Measurements from ENCODE around the gene SUSD6.

SUSD6 gene, protein sequence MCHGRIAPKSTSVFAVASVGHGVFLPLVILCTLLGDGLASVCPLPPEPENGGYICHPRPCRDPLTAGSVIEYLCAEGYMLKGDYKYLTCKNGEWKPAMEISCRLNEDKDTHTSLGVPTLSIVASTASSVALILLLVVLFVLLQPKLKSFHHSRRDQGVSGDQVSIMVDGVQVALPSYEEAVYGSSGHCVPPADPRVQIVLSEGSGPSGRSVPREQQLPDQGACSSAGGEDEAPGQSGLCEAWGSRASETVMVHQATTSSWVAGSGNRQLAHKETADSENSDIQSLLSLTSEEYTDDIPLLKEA

DNA sequence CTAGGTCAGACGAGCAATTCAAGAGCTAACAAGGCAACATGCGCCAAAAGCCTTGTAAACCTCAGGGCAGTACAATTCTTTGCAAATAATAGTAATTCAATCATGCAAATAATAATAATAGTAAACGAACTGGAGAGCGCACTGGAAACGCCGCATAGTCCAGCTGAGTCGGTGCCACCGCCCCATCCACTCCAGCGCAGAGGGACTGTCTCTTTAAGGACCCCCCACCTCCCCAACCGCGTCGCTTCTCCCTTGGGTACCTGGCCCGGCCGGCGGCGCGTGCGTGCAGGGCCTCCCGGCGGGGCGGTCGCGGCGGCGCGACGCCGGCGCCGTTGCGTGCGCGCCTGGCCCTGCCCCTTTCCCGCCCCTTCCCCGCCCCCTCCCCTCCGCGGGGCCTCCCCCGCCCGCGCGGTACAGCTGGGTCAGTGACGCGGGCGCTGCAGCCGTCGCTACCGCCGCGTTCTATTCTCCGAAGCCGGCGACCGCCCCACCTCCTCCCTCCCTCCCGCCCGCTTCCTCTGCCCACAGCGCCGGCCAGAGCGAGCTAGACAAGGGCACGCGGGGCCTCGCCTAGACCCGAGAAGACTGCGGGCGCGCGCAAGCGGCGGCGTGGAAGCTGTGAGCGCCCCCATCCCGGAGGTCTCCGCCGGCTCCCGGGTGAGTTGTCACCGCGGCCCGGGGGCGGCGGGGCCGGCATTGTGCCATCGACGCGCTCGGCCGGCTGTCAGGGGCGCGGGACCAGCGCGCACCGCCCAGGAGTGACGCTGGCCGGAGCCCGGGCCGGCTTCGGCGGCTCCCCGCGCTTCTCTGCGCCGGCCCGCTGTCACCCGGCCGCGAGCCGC, at the start of gene SUSD6:
TSS of gene SUSD6 (plus strand) at position 425 of the 842 bp plus-strand sequence. CDS start 46,997 bp downstream, outside the sequence.
- DNase-seq (ENCODE audit: low spot score): peak; percentile 87

DNA sequence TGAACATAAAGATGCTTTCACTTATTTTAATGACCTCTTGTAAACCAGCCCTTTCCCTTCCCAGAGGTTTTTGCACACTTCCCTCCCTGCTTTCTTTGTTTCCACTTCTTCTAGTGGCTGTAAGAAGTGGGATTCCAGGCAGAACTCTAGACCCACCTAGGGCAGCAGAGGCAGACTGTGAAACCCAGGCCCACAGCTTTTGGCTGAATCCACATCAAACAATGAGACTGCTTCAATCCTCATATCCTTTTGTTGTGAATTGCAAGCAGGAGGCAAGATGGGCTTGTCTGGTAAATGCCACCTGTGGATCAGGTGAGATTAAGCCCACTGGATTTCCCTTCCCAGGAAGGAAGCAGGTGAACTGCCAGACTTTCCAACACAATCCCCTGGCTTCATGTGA, 49.5 kb upstream of the SUSD6 start:
- DNase-seq (ENCODE audit: low spot score): no peak

DNA sequence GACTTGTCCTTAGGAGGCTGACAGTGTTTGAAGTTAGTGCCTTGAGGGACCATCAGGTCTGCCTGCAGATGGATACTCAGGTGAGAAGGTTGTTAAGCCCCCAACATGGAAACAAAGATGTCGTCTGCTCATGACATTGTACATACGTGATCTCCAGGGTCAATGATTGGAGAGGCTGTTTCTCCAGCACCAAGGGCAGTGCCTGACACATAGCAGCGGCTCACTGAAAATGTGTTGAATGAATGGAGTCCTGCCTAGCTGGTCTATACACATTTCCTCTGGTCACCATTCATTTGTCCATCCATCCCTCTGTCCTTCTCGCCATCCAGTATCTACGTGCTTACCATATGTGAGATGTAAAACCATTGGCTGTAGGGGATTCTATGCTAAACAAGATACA, 43.8 kb upstream of the SUSD6 start:
- no peak for DNase-seq (ENCODE audit: low spot score)

DNA sequence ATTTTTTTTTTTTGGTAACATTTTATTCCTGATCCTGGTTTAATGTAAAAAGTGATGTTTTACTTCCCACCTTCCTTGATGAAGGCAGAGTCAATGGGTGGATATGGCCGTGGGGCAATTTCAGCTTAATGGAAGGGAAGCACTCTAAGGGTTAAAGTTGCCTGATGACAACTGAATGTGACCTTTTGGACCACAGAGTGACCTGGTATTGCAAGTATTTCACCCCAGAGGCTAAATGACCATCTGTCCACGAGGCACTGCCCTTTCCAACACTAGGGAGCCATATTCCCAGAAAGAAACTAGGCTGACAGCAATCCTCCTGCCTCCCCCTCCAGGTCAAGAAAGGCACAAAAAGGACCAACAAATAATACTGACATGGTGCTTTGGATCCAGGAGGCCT, 41.5 kb upstream of the SUSD6 start:
- DNase-seq (ENCODE audit: low spot score): no peak

DNA sequence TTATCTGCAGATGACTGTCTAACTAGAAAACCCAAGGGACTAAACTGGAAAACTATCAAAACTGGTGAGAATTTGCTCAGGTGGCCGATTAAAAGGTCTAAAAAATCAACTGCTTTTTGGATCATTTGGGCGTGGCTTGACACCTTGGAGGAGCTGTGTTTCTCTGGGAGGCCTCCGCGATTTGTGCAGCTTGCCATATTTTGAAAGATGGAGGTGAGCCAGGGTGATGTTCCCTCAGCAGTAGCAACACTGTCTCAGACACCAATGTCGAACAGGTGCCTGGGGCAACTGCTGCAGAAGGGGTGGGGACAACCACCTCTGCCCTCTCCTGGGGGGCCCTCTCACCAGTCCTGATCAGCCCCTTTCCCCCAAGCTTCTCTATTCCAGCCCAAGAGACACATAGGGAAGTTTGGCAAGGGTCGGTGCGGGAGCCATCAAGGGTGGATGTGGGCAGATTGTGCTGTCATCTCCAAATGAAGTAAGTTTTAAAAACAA, 40.5 kb upstream of the SUSD6 start:
- DNase-seq (ENCODE audit: low spot score): no peak

DNA sequence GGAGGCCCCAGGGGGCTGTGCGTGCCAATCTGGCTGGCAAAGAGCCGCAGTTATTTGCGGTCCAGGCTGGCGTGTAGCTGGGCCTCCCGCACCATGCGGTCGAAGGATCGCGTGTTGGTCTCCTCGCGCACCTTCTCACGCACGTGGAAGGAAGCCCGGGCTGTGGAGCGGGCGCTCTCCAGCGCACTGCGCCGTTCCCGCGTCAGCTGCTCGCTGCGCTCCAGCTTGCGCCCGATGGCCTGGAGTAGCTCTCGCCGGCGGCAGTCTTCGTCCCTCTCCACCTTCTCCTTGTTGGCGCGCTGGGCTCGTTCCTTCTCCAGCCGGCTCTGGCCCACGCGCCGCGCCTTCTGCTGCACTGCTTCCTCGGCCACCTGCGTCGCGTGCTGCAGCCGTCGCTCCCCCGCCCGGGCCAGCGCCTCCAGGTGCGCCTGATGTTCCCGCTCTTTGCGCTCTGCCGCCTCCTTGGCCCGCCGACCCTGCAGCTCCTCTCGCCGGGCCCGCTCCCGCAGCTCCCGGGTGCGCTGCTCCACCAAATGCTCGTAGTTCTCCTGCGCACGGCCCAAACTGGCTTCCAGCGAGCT, 39.9 kb upstream of the SUSD6 start:
- DNase-seq (ENCODE audit: low spot score): no peak

DNA sequence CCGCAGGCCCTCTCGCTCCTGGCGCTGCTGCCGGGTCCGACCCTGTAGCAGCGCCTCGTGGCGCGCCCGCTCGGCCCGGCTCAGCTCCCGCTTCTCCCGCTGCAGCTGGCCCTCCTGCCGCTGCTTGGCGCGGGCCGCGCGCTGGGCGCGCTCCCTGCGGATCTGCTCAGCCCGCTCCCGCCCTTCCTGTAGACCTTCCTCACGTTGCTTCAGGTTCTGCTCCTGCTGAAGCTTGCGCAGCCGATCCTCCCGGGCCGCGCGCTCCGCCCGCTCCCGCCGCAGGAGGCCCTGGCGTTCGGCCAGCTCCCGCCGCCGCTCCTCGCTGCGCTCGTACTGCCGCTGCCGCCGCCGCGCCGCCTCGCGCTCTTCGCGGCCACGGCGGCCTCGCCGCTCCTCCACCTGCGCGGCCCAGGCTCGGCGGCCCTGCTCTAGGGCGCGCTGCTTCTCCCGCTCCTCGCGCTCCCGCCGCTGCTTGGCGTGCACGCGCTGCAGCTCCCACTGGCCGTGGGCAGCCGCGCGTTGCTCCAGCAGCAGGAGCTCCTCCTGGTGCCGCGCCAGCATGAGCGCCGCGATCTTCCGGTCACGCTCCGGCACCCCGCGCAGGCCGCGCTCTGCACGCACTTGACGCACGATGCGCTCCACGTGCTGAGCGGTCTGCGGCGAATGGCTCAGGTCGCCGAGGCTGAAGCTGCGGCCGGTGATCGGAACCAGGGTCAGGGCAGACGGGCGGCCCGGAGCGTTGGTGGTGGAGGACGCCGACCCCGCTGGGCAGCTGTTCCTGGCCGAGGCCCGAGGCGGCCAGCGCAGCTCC, 39.2 kb upstream of the SUSD6 start:
- DNase-seq (ENCODE audit: low spot score): no peak

DNA sequence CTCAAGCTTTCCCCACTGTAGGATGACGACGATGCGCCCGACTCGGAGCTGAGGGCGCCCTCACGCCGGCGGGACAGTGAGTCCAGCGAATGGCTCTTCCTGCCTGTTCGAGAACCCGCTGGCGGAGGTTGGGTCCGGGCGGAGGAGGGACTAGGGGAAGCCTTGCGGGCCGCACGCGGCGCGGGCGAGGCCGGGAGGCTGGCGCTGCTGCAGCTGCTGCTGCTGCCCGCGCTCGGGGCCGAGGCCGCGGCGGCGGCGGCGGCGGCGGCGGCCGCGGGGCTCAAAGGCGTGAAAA, 38.6 kb upstream of the SUSD6 start:
- no peak for DNase-seq (ENCODE audit: low spot score)

DNA sequence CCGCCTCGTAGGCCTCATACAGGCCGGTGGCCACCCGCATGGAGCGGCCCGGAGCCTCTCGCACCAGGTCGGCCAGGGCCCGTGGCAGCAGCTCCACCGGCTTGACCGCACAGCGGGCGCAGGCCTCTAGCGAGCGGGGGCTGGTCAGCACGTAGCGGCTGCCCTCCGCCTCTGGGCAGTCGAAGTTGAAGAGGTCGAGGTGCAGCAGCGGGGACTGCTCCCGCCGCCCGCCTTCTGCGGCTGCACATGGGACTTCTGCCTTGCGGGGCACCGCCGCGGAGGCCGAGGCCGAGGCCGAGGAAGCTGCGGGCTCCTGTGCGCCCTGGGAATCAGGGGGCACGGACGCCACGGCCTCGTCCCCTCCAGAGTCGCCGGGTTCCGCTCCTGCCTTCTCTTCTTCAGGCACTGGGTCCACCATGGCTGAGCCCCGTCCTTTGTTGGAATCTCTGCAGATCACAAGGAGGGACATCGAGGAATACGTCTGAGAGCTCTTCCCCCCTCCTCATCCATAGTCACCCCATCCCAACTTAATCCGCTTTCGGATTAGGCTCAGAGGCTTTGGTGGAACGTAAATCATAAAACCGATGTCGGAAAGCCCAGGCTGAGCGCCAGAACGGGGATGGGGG, 38.1 kb upstream of the SUSD6 start:
- DNase-seq (ENCODE audit: low spot score): no peak

DNA sequence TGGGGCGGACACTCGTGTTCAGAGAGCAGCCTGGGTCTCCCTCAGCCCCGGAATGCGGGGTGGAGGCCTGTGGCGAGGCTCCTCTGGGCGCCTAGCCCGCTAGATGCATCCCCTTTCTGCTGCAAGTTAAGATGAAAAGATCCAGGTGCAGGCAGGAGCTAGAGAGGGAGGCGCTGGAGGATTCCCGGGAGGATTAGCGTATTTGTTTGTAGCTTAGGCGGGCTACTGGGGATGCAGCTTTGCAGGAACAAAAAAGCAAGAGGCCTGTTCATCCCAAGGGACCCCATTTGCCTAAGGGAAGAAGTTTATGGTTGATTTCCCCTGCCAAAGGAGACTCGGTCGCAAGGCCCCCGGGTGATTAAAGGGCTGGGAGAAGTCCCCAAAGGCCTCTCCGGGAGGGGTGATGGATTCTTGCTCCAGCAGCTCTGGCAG, 37.5 kb upstream of the SUSD6 start:
- DNase-seq (ENCODE audit: low spot score): no peak

DNA sequence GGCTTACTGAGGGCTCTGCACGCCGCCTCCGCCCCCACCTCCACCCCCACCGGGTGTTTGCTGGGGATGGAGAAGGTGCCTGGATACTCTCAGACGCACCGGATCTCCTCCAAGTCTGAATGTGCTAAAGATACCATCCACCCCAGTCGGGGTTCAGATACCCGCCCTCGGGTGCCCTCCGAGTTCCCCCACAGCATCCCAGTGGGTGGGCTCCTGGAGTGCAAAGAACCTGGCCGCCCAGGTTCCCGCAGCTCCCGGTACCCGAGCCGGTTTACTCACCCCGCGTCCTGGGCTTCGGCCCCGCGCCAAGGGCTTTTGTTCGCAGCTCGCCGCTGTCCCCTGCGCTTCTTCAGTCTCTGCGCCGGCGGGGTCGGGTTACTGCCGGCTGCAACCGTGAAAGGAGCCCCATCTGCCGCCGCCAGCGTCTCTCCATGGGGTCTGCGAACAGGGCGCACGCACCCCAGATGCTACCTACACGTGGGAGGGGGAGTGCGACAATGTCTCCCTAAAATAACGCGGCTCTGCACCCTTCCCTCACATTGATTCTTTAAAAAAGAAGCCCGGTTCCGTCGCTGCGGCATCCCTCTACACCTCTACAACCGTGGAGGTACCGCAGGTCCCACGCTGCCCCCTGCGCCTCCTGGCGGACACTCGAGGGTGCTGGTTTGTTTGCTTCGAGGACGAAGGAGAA, 37.0 kb upstream of the SUSD6 start, which contains the start of gene CCDC177:
TSS of gene CCDC177 (minus strand) at position 609 of the 691 bp plus-strand sequence. CDS start 1,249 bp downstream, outside the sequence.
- peak; percentile 33 for DNase-seq (ENCODE audit: low spot score)

DNA sequence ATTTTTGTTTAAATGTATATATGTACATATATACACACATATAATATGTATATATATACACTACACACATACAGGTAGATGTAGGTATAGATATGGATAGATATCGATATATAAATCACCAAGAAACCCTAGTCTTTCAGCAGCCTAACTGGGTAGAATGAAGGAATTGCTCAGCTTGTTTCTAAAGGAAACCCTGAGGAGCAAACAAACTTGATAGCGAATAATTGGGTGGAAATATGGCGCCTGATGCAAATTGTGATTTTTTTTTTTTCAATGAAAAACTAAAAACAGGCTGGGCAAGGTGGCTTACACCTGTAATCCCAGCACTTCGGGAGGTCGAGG, 36.5 kb upstream of the SUSD6 start:
- no peak for DNase-seq (ENCODE audit: low spot score)

DNA sequence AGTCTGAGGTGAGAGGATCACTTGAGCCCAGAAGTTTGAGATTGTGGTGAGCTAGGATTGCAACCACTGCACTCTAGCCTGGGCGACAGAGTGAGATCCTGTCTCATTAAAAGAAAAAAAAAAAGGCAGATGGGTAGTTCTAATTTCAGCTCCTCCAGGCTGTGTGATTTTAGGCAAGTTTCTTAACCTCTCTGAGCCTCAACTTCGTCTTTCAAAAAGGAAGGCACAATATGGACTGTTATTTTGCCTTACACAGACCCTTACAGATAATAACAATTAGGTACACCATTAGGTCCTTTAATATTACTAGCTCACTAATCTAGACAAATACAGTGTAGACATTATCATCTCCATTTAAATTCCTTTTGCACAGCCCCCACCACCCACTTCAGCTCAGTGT, 31.9 kb upstream of the SUSD6 start:
- DNase-seq (ENCODE audit: low spot score): no peak

DNA sequence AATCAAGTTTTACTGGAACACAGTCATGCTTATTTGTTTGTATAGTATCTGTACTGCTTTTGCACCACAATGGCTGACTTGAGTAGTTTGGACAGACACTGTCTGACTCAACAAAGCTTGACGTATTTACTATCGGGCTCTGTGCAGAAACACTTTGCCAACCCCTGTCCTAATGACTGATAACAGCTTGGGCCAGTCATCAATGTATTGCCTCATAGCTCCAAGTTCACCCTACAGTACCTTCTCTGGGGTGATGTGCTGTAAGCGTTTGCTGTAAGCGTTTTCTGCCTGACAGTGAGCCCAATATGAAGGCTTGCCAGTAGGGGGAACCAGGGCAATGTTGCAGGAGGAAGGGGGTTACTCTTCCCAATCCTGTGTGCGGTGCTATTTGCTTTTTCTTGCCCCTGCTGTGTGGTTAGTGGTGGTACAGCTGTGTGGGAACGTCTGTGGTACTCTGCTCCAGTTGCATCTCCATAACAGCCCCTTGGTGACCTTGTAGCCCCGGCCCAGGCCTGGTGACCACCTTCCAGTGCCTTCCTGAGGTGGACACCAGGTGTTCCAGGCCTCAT, 31.3 kb upstream of the SUSD6 start:
- peak; percentile 30 for DNase-seq (ENCODE audit: low spot score)

DNA sequence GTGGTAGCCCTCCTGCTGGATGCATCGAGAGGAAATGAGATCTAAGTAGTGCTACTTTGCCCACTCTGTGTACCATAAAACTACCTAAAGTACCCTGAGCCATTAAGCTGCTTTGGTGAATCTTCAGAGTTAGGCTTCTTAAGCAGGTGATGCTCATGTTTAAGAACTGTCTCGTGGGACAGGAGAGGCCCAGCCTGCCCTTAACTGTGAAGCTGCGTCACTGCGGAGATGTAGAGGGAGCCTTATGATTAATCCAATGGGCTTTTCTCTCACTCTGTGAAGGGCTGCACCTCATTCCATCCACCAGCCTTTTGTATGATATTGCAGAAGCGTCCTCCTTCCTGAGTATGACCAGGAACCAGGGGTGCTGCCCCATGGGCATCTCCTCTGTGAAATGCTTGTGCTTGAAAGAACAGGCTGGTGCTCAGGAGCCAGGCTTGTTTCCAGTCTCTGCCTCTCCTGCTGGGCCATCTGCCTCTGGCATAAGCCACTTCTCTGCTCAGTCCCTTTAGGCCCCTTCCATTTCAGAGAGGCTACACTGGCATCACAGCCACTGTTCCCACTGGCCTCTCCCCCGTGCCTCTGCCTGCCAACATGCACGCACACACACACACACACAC, 30.0 kb upstream of the SUSD6 start:
- DNase-seq (ENCODE audit: low spot score): no peak

DNA sequence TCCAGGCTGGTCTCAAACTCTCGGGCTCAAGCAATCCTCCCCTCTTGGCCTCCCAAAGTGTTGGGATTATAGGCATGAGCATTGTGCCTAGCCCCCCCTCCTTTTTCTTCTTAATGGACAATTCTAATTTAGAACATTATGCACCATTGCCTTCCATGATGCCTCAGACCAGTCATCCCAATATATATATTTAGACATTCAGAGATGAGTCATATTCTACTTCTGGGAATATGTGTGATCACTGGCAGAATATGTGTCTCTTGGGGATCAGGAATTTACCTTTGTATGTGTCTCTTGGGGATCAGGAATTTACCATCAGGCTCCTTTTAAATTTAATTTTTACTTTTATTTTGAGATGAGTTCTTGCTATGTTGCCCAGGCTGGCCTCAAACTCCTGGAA, 29.2 kb upstream of the SUSD6 start:
- DNase-seq (ENCODE audit: low spot score): no peak

DNA sequence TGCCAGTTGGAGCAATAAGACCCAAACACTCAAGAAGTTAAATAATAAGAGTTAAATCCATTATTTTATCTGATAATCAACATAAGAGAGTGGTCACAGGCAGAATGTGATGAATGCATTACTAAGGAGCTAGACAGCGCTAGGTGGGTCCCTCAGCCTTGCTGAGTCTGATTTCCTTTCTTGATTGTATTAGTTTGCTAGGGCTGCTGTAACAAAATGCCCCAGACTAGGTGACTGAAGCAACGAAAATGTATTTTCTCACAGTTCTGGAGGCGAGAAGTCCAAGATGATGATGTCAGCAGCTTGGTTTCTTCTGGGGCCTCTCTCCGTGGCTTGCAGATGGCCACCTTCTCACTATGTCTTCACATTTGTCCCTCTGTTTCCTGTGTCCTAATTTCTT, 28.6 kb upstream of the SUSD6 start:
- no peak for DNase-seq (ENCODE audit: low spot score)

DNA sequence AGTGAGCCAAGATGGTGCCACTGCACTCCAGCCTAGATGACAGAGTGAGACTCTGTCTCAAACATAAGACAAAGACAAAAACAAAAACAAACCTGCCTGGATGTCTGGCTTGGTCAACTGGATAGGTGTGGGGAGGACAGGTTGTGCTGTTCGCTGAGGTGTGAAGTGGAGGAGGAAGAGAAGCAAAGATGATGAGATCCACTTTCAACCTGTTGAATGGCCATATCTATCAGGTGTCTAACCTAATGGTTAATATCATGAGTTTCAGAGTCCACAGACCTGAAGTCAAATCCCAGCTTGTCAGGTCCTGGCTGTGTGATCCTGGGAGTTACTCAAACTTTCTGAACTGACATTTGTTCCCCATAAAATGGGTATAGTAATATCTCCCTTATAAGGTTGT, 27.0 kb upstream of the SUSD6 start:
- DNase-seq (ENCODE audit: low spot score): no peak

DNA sequence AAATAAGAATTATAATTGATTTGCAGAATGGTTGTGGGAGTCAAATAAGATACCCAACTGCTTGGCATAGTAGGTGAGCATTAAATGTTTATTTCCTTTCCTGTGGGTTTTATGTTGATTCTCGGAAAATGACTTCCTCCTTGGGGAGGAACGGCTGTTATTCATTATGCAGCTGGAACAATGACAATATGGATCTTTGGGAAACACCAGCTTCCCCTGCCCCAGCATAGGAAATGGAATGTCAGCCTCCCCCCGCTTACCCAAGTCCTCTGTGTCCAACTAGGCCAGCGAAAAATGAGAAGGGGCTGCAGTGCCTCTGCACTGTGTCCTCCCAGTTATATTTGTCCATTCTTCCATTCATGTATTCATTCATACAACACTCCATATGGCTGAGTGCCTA, 25.0 kb upstream of the SUSD6 start:
- no peak for DNase-seq (ENCODE audit: low spot score)

DNA sequence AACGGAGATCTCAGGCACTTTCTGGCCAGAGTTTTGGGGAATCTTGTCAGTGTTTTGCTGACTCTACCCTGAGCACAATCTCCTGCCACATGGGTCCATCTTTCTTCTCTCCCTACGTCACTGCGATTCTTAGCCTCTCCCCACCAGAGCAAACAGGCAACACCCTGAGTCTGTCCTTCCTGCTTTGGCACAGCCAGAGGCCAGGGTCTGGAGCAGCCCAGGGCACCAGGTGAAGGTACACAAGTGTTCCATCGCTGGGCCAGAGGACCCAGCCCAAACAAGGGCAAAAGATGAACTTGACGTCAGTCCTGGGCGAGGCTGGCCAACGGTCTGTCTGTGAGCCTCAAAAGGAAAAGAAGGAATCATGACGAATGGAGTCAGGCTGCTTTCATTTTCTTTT, 24.0 kb upstream of the SUSD6 start:
- DNase-seq (ENCODE audit: low spot score): no peak

Measured in hematopoietic multipotent progenitor cell treated with erythropoietin and hydrocortisone succinate and interleukin-3 and kit ligand, for 15 days (in vitro differentiated cells).